Mesendoderm (in vitro differentiated cells): ENCODE data around the gene POLG2.
"Not testable (repeated sequence)": the region's sequence is repeated elsewhere in the genome, so short reads cannot be mapped to it uniquely, and the experiment has no call there.

Source experiments
- DNase-seq: peaks from one replicate; pipeline ENCODE4 v3.0.0; 2013
- H2AK5ac ChIP-seq: 2 replicates; pipeline ENCODE4 v1.6.1; 2013; ENCODE audit warnings: low read length, inconsistent platforms
- H2BK120ac ChIP-seq: 2 replicates; pipeline ENCODE4 v1.6.1; 2013; ENCODE audit warnings: low read depth, mild to moderate bottlenecking, low read length, moderate library complexity, mixed read lengths
- H2BK15ac ChIP-seq: replicated peaks from 2 replicates; pipeline ENCODE4 v1.6.1; 2013; ENCODE audit warnings: low read depth, mild to moderate bottlenecking, moderate library complexity
- H2BK5ac ChIP-seq: 2 replicates; pipeline ENCODE4 v1.6.1; 2013; ENCODE audit warnings: low read length, inconsistent platforms
- H3K18ac ChIP-seq: 2 replicates; pipeline ENCODE4 v1.6.1; 2013; ENCODE audit warnings: mild to moderate bottlenecking, low read length, mixed read lengths
- H3K23ac ChIP-seq: one replicate; pipeline ENCODE4 v1.6.1; 2013; ENCODE audit warnings: low read length
- H3K27ac ChIP-seq: 2 replicates; pipeline ENCODE4 v1.5.1; 2013; ENCODE audit warnings: low read depth, mild to moderate bottlenecking, inconsistent platforms, low read length, moderate library complexity
- H3K27me3 ChIP-seq: 2 replicates; pipeline ENCODE4 v1.6.1; 2013; ENCODE audit warnings: low read length, control low read depth, mild to moderate bottlenecking, inconsistent platforms; ENCODE audit not compliant: insufficient read depth, poor library complexity
- H3K36me3 ChIP-seq: 2 replicates; pipeline ENCODE4 v1.6.1; 2013; ENCODE audit warnings: low read length, inconsistent platforms; ENCODE audit not compliant: control insufficient read depth, insufficient read depth
- H3K4ac ChIP-seq: one replicate; pipeline ENCODE4 v1.6.1; 2013; ENCODE audit warnings: low read depth, mild to moderate bottlenecking, low read length, moderate library complexity
- H3K4me1 ChIP-seq: 2 replicates; pipeline ENCODE4 v1.6.1; 2013; ENCODE audit warnings: low read depth, low read length, inconsistent platforms; ENCODE audit not compliant: control insufficient read depth
- H3K4me2 ChIP-seq: 2 replicates; pipeline ENCODE4 v1.6.1; 2013; ENCODE audit warnings: low read length
- H3K4me3 ChIP-seq: 2 replicates; pipeline ENCODE4 v1.5.1; 2013; ENCODE audit warnings: mild to moderate bottlenecking, low read length
- H3K56ac ChIP-seq: one replicate; pipeline ENCODE4 v1.6.1; 2013; ENCODE audit warnings: low read length
- H3K79me1 ChIP-seq: 2 replicates; pipeline ENCODE4 v1.6.1; 2013; ENCODE audit warnings: low read length, inconsistent platforms
- H3K79me2 ChIP-seq: 2 replicates; pipeline ENCODE4 v1.6.1; 2013; ENCODE audit warnings: mild to moderate bottlenecking, low read length; ENCODE audit not compliant: control insufficient read depth, insufficient read depth
- H3K9ac ChIP-seq: 2 replicates; pipeline ENCODE4 v1.6.1; 2013; ENCODE audit warnings: low read length, inconsistent platforms
- H4K5ac ChIP-seq: one replicate; pipeline ENCODE4 v1.6.1; 2013; ENCODE audit warnings: low read length
- H4K8ac ChIP-seq: one replicate; pipeline ENCODE4 v1.6.1; 2013; ENCODE audit warnings: low read depth, mild to moderate bottlenecking, control low read depth, low read length, moderate library complexity
- WGBS: extraction: QIAGEN DNeasy Blood & Tissue Kit; methylation state at CpG from one replicate; pipeline ENCODE4 v1.1.7; 2013; ENCODE audit warnings: low lambda C conversion rate, missing lambda C conversion rate; ENCODE audit not compliant: insufficient coverage; ENCODE audit errors: extremely low coverage; 5-methylcytosine and 5-hydroxymethylcytosine counted together

POLG2 gene

GRCh38 chr17:64441772-64442540 is 54.9 kb downstream of the POLG2 start:
- Histone ChIP-seq H2BK120ac (no peak overlapping the region), H3K9ac (no peak overlapping the region), H3K4ac (no peak overlapping the region), H3K27me3 (no peaks in the 10 kb centered on the region), H2BK5ac (no peak overlapping the region), H3K79me1 (no peaks in the 10 kb centered on the region), H3K56ac (no peak overlapping the region), H3K23ac (no peak overlapping the region), H3K4me2 (no peak overlapping the region), H3K4me3 (no peak overlapping the region), H3K79me2 (no peaks in the 10 kb centered on the region), H4K8ac (no peak overlapping the region), H3K18ac (no peak overlapping the region), H2AK5ac (no peak overlapping the region), H2BK15ac (no peak overlapping the region), H3K27ac (no peak overlapping the region), H3K4me1 (no peaks in the 10 kb centered on the region), H4K5ac (no peak overlapping the region), H3K36me3 (no peaks in the 10 kb centered on the region)
- no CpG with 5 or more reads among the region's 10 CpGs for WGBS
- no peak for DNase-seq

GRCh38 chr17:64439956-64440355 is 56.9 kb downstream of the POLG2 start:
- Histone ChIP-seq H2BK15ac (no peak overlapping the region), H4K5ac (no peak overlapping the region), H3K18ac (no peak overlapping the region), H3K27me3 (no peaks in the 10 kb centered on the region), H3K9ac (no peak overlapping the region), H3K79me1 (no peaks in the 10 kb centered on the region), H2AK5ac (no peak overlapping the region), H3K4ac (no peak overlapping the region), H3K79me2 (no peaks in the 10 kb centered on the region), H3K56ac (no peak overlapping the region), H3K4me1 (no peaks in the 10 kb centered on the region), H2BK5ac (no peak overlapping the region), H4K8ac (no peak overlapping the region), H3K4me2 (no peak overlapping the region), H3K23ac (no peak overlapping the region), H3K36me3 (no peaks in the 10 kb centered on the region), H3K4me3 (no peak overlapping the region), H3K27ac (no peak overlapping the region), H2BK120ac (no peak overlapping the region)
- no peak for DNase-seq
- no CpG with 5 or more reads among the region's 2 CpGs for WGBS

GRCh38 chr17:64439521-64439920 is 57.3 kb downstream of the POLG2 start:
- H3K36me3 ChIP-seq, H3K9ac ChIP-seq, H2BK15ac ChIP-seq, H3K4me2 ChIP-seq, H3K79me1 ChIP-seq, H2AK5ac ChIP-seq, H3K18ac ChIP-seq, H4K5ac ChIP-seq, H3K79me2 ChIP-seq, H3K27ac ChIP-seq, H3K4me3 ChIP-seq, H3K23ac ChIP-seq, H2BK5ac ChIP-seq, H4K8ac ChIP-seq, H3K4ac ChIP-seq, H3K4me1 ChIP-seq, H3K27me3 ChIP-seq, DNase-seq, H2BK120ac ChIP-seq, H3K56ac ChIP-seq: not testable (repeated sequence)
- WGBS: no CpG with 5 or more reads among the region's 1 CpG

GRCh38 chr17:64437944-64438525 is 58.8 kb downstream of the POLG2 start:
- no peak overlapping the region for H3K4me3 ChIP-seq
- no peaks in the 10 kb centered on the region for H3K79me1 ChIP-seq
- H3K9ac ChIP-seq: no peak overlapping the region
- H3K4me1 ChIP-seq: no peaks in the 10 kb centered on the region
- no peaks in the 10 kb centered on the region for H3K36me3 ChIP-seq
- H3K27me3 ChIP-seq: no peaks in the 10 kb centered on the region
- no peak overlapping the region for H3K4ac ChIP-seq
- no peak overlapping the region for H4K5ac ChIP-seq
- no peak overlapping the region for H3K4me2 ChIP-seq
- no peak overlapping the region for H2AK5ac ChIP-seq
- H2BK5ac ChIP-seq: no peak overlapping the region
- H3K79me2 ChIP-seq: no peaks in the 10 kb centered on the region
- no peak for DNase-seq
- no peak overlapping the region for H3K23ac ChIP-seq
- no peak overlapping the region for H3K27ac ChIP-seq
- H3K56ac ChIP-seq: no peak overlapping the region
- no peak overlapping the region for H3K18ac ChIP-seq
- H2BK120ac ChIP-seq: no peak overlapping the region
- H4K8ac ChIP-seq: no peak overlapping the region
- no peak overlapping the region for H2BK15ac ChIP-seq
- WGBS: no CpG with 5 or more reads among the region's 5 CpGs

GRCh38 chr17:64431534-64431933 is 65.3 kb downstream of the POLG2 start:
- no peak overlapping the region for H2BK15ac ChIP-seq
- H3K27ac ChIP-seq: no peak overlapping the region
- no peak overlapping the region for H4K8ac ChIP-seq
- no peaks in the 10 kb centered on the region for H3K79me1 ChIP-seq
- H3K18ac ChIP-seq: no peak overlapping the region
- H3K4me2 ChIP-seq: no peak overlapping the region
- no peaks in the 10 kb centered on the region for H3K4me1 ChIP-seq
- no peak for DNase-seq
- H3K56ac ChIP-seq: no peak overlapping the region
- H3K36me3 ChIP-seq: no peaks in the 10 kb centered on the region
- no peak overlapping the region for H3K9ac ChIP-seq
- no CpG with 5 or more reads among the region's 6 CpGs for WGBS
- no peak overlapping the region for H4K5ac ChIP-seq
- H3K79me2 ChIP-seq: no peaks in the 10 kb centered on the region
- no peak overlapping the region for H3K4me3 ChIP-seq
- H3K27me3 ChIP-seq: no peaks in the 10 kb centered on the region
- no peak overlapping the region for H3K4ac ChIP-seq
- H3K23ac ChIP-seq: no peak overlapping the region
- H2BK120ac ChIP-seq: no peak overlapping the region
- H2AK5ac ChIP-seq: no peak overlapping the region
- H2BK5ac ChIP-seq: no peak overlapping the region

- not testable (repeated sequence) for H3K27ac ChIP-seq, H3K23ac ChIP-seq, H3K4me1 ChIP-seq, H2AK5ac ChIP-seq, H3K9ac ChIP-seq, H4K8ac ChIP-seq, H4K5ac ChIP-seq, H3K56ac ChIP-seq, H3K18ac ChIP-seq, H2BK120ac ChIP-seq, H3K4me3 ChIP-seq, DNase-seq, H2BK15ac ChIP-seq, H3K36me3 ChIP-seq, H3K4ac ChIP-seq, H3K27me3 ChIP-seq, H3K79me2 ChIP-seq, H3K79me1 ChIP-seq, H3K4me2 ChIP-seq, H2BK5ac ChIP-seq
- no CpG with 5 or more reads among the region's 2 CpGs for WGBS
Measured at GRCh38 chr17:64430036-64430435, 66.8 kb downstream of the POLG2 start.
